Endothelial cell of umbilical vein (primary cell): ENCODE measurements around the gene OR10G8. TPM values are rescaled to one million over a fixed set of nuclear protein-coding genes. Genes with fewer than 3 reads are reported as not detected.
A peak's percentile ranks its signal among the peaks of the same experiment; 100 is the strongest.

ENCODE experiments used
- Bru-seq: library from RNA; stranded (reverse); fragments of 400-500 nt; gene quantifications from one replicate; lab custom pipeline; 2021; lab: Mats Ljungman, UMichigan
- BruChase-seq, 2 experiments: library from RNA; stranded (reverse); fragments of 400-500 nt; gene quantifications; one replicate each; lab custom pipeline; 2021; lab: Mats Ljungman, UMichigan
- BruUV-seq: library from RNA; stranded (reverse); fragments of 400-500 nt; replicated peaks from 2 replicates; lab custom pipeline; 2021; lab: Mats Ljungman, UMichigan
- CTCF ChIA-PET: fragments of 300-600, 350-600 bp; sonication (Branson Sonifier 250); formaldehyde crosslinking; loops from one replicate; lab custom pipeline; 2021; ENCODE audit warnings: antibody characterized with exemption, inconsistent platforms; lab: Charles Lee
- POLR2A ChIA-PET: fragments of 300-600, 350-600 bp; sonication (Branson Sonifier 250); formaldehyde crosslinking; loops from one replicate; lab custom pipeline; 2021; ENCODE audit warnings: antibody characterized with exemption, inconsistent platforms; lab: Charles Lee
- DNase-seq: peaks from one replicate; pipeline ENCODE4 v3.0.0-alpha.2; 2011; ENCODE audit warnings: low read depth, low spot score
- FAIRE-seq: peaks from 2 replicates; lab custom pipeline; 2011; peaks lifted over from hg19 to GRCh38; lab: Jason Lieb, UNC
- H2AFZ ChIP-seq: 2 replicates; pipeline ENCODE4 v1.6.0; 2012; ENCODE audit warnings: low read depth, low read length, control low read depth, inconsistent platforms
- H3K27ac ChIP-seq: 2 replicates; pipeline ENCODE4 v1.5.1; 2011; ENCODE audit warnings: low read depth, mild to moderate bottlenecking, control low read depth, low read length, moderate library complexity; ENCODE audit not compliant: insufficient read depth
- H3K27me3 ChIP-seq, 2 experiments: 2 replicates each; pipeline versions ENCODE4 v1.6.0 to v1.6.1; 2011; ENCODE audit warnings: low read length in 2 of 2, mixed read lengths in 1 of 2; ENCODE audit not compliant: control insufficient read depth in 2 of 2, insufficient read depth in 2 of 2
- H3K36me3 ChIP-seq, 2 experiments: 2 replicates in 1 of 2; 3 replicates in 1 of 2; pipeline ENCODE4 v1.5.1; 2011; ENCODE audit warnings: low read length in 2 of 2, mild to moderate bottlenecking in 1 of 2, moderate library complexity in 1 of 2; ENCODE audit not compliant: control insufficient read depth in 2 of 2, insufficient read depth in 2 of 2; ENCODE audit errors: extremely low read depth in 1 of 2
- H3K4me1 ChIP-seq: 3 replicates; pipeline ENCODE4 v1.5.1; 2011; ENCODE audit warnings: mild to moderate bottlenecking, low read length; ENCODE audit not compliant: control insufficient read depth, insufficient read depth; ENCODE audit errors: extremely low read depth
- H3K4me2 ChIP-seq: 2 replicates; pipeline ENCODE4 v1.6.1; 2011; ENCODE audit warnings: low read length, control low read depth, mixed read lengths; ENCODE audit not compliant: insufficient read depth
- H3K4me3 ChIP-seq, 3 experiments: fragments of 200-600 bp in 1 of 3; sonication (generic), shearing (Covaris generic) in 1 of 3; replicated peaks in 1 of 3; 2 replicates each; pipeline ENCODE4 v1.5.1; 2011 to 2016; ENCODE audit warnings: control low read depth in 3 of 3, low read length in 3 of 3, mild to moderate bottlenecking in 2 of 3, inconsistent platforms in 1 of 3, low read depth in 1 of 3, moderate library complexity in 1 of 3; ENCODE audit not compliant: insufficient read depth in 1 of 3
- H3K79me2 ChIP-seq: 2 replicates; pipeline ENCODE4 v1.6.0; 2012; ENCODE audit warnings: low read length, inconsistent platforms; ENCODE audit not compliant: control insufficient read depth, insufficient read depth
- H3K9ac ChIP-seq: replicated peaks from 2 replicates; pipeline ENCODE3; 2011; ENCODE audit warnings: low read length, control low read depth; ENCODE audit not compliant: insufficient read depth; ENCODE audit errors: extremely low read depth
- H3K9me1 ChIP-seq: replicated peaks from 3 replicates; pipeline ENCODE4 v1.6.0; 2011; ENCODE audit warnings: mild to moderate bottlenecking, low read length; ENCODE audit not compliant: control insufficient read depth, insufficient read depth; ENCODE audit errors: extremely low read depth
- H3K9me3 ChIP-seq: replicated peaks from 2 replicates; pipeline ENCODE4 v1.5.1; 2012; ENCODE audit warnings: low read length, inconsistent platforms; ENCODE audit not compliant: control insufficient read depth, insufficient read depth
- H4K20me1 ChIP-seq: replicated peaks from 2 replicates; pipeline ENCODE3; 2011; ENCODE audit warnings: mild to moderate bottlenecking, low read length; ENCODE audit not compliant: control insufficient read depth, insufficient read depth; ENCODE audit errors: extremely low read depth
- CTCF ChIP-seq, 2 donors: IDR thresholded peaks; 1 replicate in 1 of 2; 2 replicates in 1 of 2; pipeline ENCODE4 v1.5.1; 2011; ENCODE audit warnings: low read length in 2 of 2, mild to moderate bottlenecking in 2 of 2, moderate library complexity in 2 of 2, control low read depth in 1 of 2, inconsistent platforms in 1 of 2, low read depth in 1 of 2; ENCODE audit not compliant: insufficient read depth in 1 of 2; ENCODE audit errors: extremely low read depth in 1 of 2
- EZH2 ChIP-seq: IDR thresholded peaks from 2 replicates; pipeline ENCODE4 v1.6.1; 2012; ENCODE audit warnings: borderline replicate concordance, low read depth, mild to moderate bottlenecking, moderate library complexity, low read length, inconsistent platforms; ENCODE audit not compliant: severe bottlenecking
- FOS ChIP-seq: IDR thresholded peaks from 2 replicates; pipeline ENCODE4 v1.6.1; 2011; ENCODE audit warnings: mild to moderate bottlenecking, low read length, moderate library complexity, borderline replicate concordance; ENCODE audit not compliant: insufficient read depth
- GATA2 ChIP-seq: IDR thresholded peaks from 2 replicates; pipeline ENCODE4 v1.7.0; 2011; ENCODE audit warnings: low read depth, mild to moderate bottlenecking, moderate library complexity, mixed read lengths, low read length; ENCODE audit not compliant: insufficient read length, insufficient read depth
- JUN ChIP-seq: IDR thresholded peaks from 2 replicates; pipeline ENCODE4 v1.6.1; 2011; ENCODE audit warnings: borderline replicate concordance, low read depth; ENCODE audit not compliant: insufficient read length, insufficient read depth
- MAX ChIP-seq: IDR thresholded peaks from 2 replicates; pipeline ENCODE4 v1.6.1; 2011; ENCODE audit not compliant: insufficient read depth, insufficient read length
- MYC ChIP-seq: IDR thresholded peaks from one replicate; pipeline ENCODE4 v1.6.1; 2011; ENCODE audit warnings: mild to moderate bottlenecking, low read depth, low read length
- POLR2A ChIP-seq: IDR thresholded peaks from 2 replicates; pipeline ENCODE4 v1.6.1; 2012; ENCODE audit warnings: low read depth, mild to moderate bottlenecking, control low read depth, low read length
- POLR2AphosphoS5 ChIP-seq: IDR thresholded peaks from 2 replicates; pipeline ENCODE4 v1.6.1; 2012; ENCODE audit warnings: low read depth, mild to moderate bottlenecking, control low read depth, low read length, moderate library complexity; ENCODE audit not compliant: insufficient read depth
- dilution Hi-C: fragments of 300-500 bp; cut with MboI; formaldehyde crosslinking; loops from one replicate; pipeline ENCODE4 v1.15.0; 2019; ENCODE audit warnings: low sequenced_read_pairs; ENCODE audit not compliant: extremely low pct_ligation_motif_present
- intact Hi-C: fragments of 100-400 bp; cut with micrococcal nuclease; formaldehyde crosslinking; loops from one replicate; pipeline ENCODE4 v1.10.0; 2022
- long read RNA-seq: library from polyadenylated mRNA; stranded (forward); transcript quantifications from one replicate; pipeline ENCODE4 v2.0.0, GENCODE V29; 2021
- polyA minus RNA-seq, 3 experiments: library from RNA; depleted of rRNA, polyadenylated mRNA; stranded (reverse); fragments of >200 nt; gene quantifications; 1 replicate in 1 of 3; 2 replicates in 2 of 3; pipeline ENCODE4 v1.2.3, GENCODE V29; 2011
- polyA plus RNA-seq, 4 experiments: library from polyadenylated mRNA; depleted of rRNA in 3 of 4; stranded (reverse) in 3 of 4; unstranded in 1 of 4; fragments of >200 nt; gene quantifications; 2 replicates each; pipeline versions ENCODE4 v1.2.1 to v1.2.3, GENCODE V29; 2011 to 2012; ENCODE audit warnings: missing spikeins in 1 of 4
- total RNA-seq: library from RNA; stranded (reverse); gene quantifications from 2 replicates; pipeline ENCODE4 v1.2.3, GENCODE V29; 2021

Gene OR10G8
- not detected in 2 replicates for total RNA-seq
- polyA plus RNA-seq, result not detected in 2 replicates
- not detected in 2 replicates for polyA plus RNA-seq (2011; cell fraction: cytosol; rRNA removed)
- polyA plus RNA-seq (2011; cell fraction: nucleus; rRNA removed), result not detected in 2 replicates
- polyA plus RNA-seq (2012), result not detected in 2 replicates
- polyA minus RNA-seq, result not detected in 2 replicates
- not detected for polyA minus RNA-seq (2011; cell fraction: cytosol; rRNA and poly(A)+ RNA removed)
- not detected in 2 replicates for polyA minus RNA-seq (2011; cell fraction: nucleus; rRNA and poly(A)+ RNA removed)
- not detected for Bru-seq, nascent RNA
- BruChase-seq, experiment 1, labeled RNA remaining after a 6-hour chase, result percentile 18 among the genes with signal in this experiment
- percentile 19 among the genes with signal in this experiment for BruChase-seq, experiment 2, labeled RNA remaining after a 2-hour chase
- long read RNA-seq, result 0 reads

GRCh38 chr11:124026498-124026897 is at the start of gene OR10G8:
TSS of gene OR10G8 (plus strand) at chr11:124026798. CDS start at chr11:124029623, 2,825 bp downstream.
- no TSS peak for BruUV-seq
- DNase-seq (no peak), FAIRE-seq (no peak)
- POLR2A ChIA-PET, result no interaction called here
- Histone ChIP-seq H3K4me3 (no peak within 1 kb of the TSS), H3K9me3 (no peaks in the 10 kb centered on the region), H3K4me2 (no peak within 1 kb of the TSS), H3K36me3 (no peaks in the 10 kb centered on the region), H3K9ac (no peak within 1 kb of the TSS), H3K4me1 (no peaks in the 10 kb centered on the region), H3K27me3 (no peaks in the 10 kb centered on the region), H2AFZ (no peak within 1 kb of the TSS), H3K27ac (no peak within 1 kb of the TSS), H4K20me1 (no peaks in the 10 kb centered on the region), H3K79me2 (no peaks in the 10 kb centered on the region), H3K9me1 (no peaks in the 10 kb centered on the region)
- dilution Hi-C loops (no loop called here), intact Hi-C loops (no loop called here)
- TF ChIP-seq POLR2A (no peak), EZH2 (no peak), GATA2 (no peak), MYC (no peak), JUN (no peak), MAX (no peak), CTCF (IDR thresholded peaks at IDR 0.05; ENCODE audit: extremely low read depth in 1 of 2, insufficient read depth in 1 of 2, low read depth in 1 of 2, low read length in 2 of 2) (no peak), POLR2AphosphoS5 (no peak), FOS (no peak)
- CTCF ChIA-PET, result no interaction called here
